ENCODE results near the gene BTN3A1.

- TF ChIP-seq, protein P1, sequence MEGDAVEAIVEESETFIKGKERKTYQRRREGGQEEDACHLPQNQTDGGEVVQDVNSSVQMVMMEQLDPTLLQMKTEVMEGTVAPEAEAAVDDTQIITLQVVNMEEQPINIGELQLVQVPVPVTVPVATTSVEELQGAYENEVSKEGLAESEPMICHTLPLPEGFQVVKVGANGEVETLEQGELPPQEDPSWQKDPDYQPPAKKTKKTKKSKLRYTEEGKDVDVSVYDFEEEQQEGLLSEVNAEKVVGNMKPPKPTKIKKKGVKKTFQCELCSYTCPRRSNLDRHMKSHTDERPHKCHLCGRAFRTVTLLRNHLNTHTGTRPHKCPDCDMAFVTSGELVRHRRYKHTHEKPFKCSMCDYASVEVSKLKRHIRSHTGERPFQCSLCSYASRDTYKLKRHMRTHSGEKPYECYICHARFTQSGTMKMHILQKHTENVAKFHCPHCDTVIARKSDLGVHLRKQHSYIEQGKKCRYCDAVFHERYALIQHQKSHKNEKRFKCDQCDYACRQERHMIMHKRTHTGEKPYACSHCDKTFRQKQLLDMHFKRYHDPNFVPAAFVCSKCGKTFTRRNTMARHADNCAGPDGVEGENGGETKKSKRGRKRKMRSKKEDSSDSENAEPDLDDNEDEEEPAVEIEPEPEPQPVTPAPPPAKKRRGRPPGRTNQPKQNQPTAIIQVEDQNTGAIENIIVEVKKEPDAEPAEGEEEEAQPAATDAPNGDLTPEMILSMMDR (IDR thresholded peaks at IDR 0.05) = no peak
- no peak for TF ChIP-seq POLR2A (IDR thresholded peaks at IDR 0.05)
Observed at GRCh38 chr6:26390531-26390930, 11.5 kb upstream of the BTN3A1 start.
